Measurements from ENCODE around the gene FALEC. TPM values are rescaled to one million over a fixed set of nuclear protein-coding genes. Genes with fewer than 3 reads are reported as not detected.

FALEC gene
- total RNA-seq, 1 donor from 2014 or later = 0.43 TPM

DNA sequence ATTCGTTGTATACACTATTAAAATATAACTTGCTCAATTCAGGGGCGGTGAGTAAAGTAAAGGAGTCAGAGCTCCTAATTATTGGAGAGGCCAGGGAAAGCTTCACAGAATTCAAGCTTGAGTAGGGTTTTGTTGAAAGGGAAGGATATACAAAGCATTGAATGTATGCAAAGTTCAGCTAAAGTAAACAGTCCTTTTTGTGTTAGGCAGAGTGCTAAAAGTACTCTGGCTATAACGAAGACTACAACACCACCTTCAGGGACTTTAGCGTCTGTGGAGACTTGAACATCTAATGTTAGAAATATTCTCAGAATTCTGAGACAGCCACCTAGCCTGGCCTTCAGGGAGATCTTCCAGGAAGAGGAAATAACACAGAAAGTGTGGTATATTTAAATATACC is 1.1 kb downstream of the FALEC start:
- no peak for TF ChIP-seq EZH2 (IDR thresholded peaks at IDR 0.05; ENCODE audit: insufficient read depth, low read length)
- TF ChIP-seq, protein P1, sequence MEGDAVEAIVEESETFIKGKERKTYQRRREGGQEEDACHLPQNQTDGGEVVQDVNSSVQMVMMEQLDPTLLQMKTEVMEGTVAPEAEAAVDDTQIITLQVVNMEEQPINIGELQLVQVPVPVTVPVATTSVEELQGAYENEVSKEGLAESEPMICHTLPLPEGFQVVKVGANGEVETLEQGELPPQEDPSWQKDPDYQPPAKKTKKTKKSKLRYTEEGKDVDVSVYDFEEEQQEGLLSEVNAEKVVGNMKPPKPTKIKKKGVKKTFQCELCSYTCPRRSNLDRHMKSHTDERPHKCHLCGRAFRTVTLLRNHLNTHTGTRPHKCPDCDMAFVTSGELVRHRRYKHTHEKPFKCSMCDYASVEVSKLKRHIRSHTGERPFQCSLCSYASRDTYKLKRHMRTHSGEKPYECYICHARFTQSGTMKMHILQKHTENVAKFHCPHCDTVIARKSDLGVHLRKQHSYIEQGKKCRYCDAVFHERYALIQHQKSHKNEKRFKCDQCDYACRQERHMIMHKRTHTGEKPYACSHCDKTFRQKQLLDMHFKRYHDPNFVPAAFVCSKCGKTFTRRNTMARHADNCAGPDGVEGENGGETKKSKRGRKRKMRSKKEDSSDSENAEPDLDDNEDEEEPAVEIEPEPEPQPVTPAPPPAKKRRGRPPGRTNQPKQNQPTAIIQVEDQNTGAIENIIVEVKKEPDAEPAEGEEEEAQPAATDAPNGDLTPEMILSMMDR (IDR thresholded peaks at IDR 0.05; ENCODE audit: insufficient read depth, low read depth, low read length) = no peak
- Histone ChIP-seq H2AFZ (ENCODE audit: low read depth, low read length) (peak overlapping the region; percentile 59), H3K4me2 (ENCODE audit: low read length) (peak overlapping the region; percentile 94), H3K27ac (ENCODE audit: low read depth, low read length) (no peak overlapping the region), H3K36me3 (ENCODE audit: insufficient read depth, low read length) (no peaks in the 10 kb centered on the region), H4K20me1 (ENCODE audit: insufficient read depth, low read length) (no peaks in the 10 kb centered on the region), H3K9me3 (ENCODE audit: insufficient read depth, low read depth, low read length) (no peaks in the 10 kb centered on the region), H3K4me1 (ENCODE audit: insufficient read depth, low read length) (peaks cover 4% of the 10 kb centered on the region), H3K79me2 (ENCODE audit: insufficient read depth, low read length) (peaks cover 3% of the 10 kb centered on the region), H3K4me3 (ENCODE audit: insufficient read depth, low read depth, low read length) (peak overlapping the region; percentile 70), H3K9ac (ENCODE audit: low read length) (peak overlapping the region; percentile 81), H3K27me3 (ENCODE audit: insufficient read depth, low read length) (no peaks in the 10 kb centered on the region)
- H3K27me3 Mint-ChIP-seq (ENCODE audit: low read depth, unreplicated experiment) = no peaks in the 10 kb centered on the region
- DNase-seq (ENCODE audit: low read depth) (no peak), FAIRE-seq (no peak)
- H3K36me3 Mint-ChIP-seq (ENCODE audit: low read depth, unreplicated experiment) = peaks cover 11% of the 10 kb centered on the region
- H3K4me1 Mint-ChIP-seq (ENCODE audit: low read depth, unreplicated experiment) = peaks cover 11% of the 10 kb centered on the region
- no peak overlapping the region for H3K27ac Mint-ChIP-seq (ENCODE audit: unreplicated experiment)
- H3K4me3 Mint-ChIP-seq (ENCODE audit: unreplicated experiment) = peak overlapping the region; percentile 86
- H3K9me3 Mint-ChIP-seq (ENCODE audit: unreplicated experiment) = no peaks in the 10 kb centered on the region

DNA sequence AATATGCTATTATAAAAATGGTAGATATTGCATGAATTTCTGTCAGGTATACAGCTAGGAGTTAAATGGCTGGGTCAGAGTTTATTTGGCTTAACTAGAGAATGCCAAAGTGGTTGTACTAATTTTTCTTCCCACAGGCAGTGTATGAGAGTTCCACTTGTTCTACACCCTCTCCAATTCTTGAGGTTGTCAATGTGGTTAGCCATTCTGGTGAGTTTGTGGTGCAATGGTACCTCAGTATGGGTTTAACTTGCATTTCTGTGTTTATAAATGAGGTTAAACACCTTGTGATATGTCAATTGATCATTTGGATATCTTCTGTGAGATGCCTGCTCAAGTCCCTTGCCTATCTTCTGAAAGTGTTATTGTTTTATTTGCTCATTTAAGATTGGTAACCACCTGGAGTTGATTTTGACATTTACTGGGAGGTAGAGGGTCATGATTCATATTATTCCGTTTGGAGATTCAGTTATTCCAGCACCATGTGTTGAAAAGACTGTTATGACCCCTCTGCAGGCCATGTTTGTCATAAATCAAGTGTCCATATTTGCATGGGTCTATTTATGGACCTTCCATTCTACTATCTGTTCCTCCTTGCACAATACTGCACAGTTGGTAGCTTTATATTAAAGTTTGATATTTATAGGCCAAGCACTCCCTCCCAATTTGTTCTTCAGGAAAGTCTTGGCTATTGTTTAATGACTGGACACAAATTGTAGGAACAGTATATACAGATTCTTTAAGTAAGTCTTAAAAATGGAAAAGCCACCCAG is 5.8 kb downstream of the FALEC start:
- no peaks in the 10 kb centered on the region for H3K27me3 Mint-ChIP-seq (ENCODE audit: low read depth, unreplicated experiment)
- H3K27ac Mint-ChIP-seq (ENCODE audit: unreplicated experiment) = no peak overlapping the region
- H3K4me3 Mint-ChIP-seq (ENCODE audit: unreplicated experiment) = no peak overlapping the region
- H3K9me3 ChIP-seq (ENCODE audit: insufficient read depth, low read depth, low read length) = no peaks in the 10 kb centered on the region
- no peaks in the 10 kb centered on the region for H3K27me3 ChIP-seq (ENCODE audit: insufficient read depth, low read length)
- no peaks in the 10 kb centered on the region for H3K79me2 ChIP-seq (ENCODE audit: insufficient read depth, low read length)
- peaks cover 3% of the 10 kb centered on the region for H3K4me1 Mint-ChIP-seq (ENCODE audit: low read depth, unreplicated experiment)
- no peaks in the 10 kb centered on the region for H3K36me3 Mint-ChIP-seq (ENCODE audit: low read depth, unreplicated experiment)
- H3K4me1 ChIP-seq (ENCODE audit: insufficient read depth, low read length) = peaks cover 2% of the 10 kb centered on the region
- no peak for TF ChIP-seq EZH2 (IDR thresholded peaks at IDR 0.05; ENCODE audit: insufficient read depth, low read length)
- TF ChIP-seq, protein P1 (IDR thresholded peaks at IDR 0.05; ENCODE audit: insufficient read depth, low read depth, low read length) = no peak
- no peak overlapping the region for H3K4me2 ChIP-seq (ENCODE audit: low read length)
- no peak overlapping the region for H3K9ac ChIP-seq (ENCODE audit: low read length)
- DNase-seq (ENCODE audit: low read depth) (no peak), FAIRE-seq (no peak)
- no peaks in the 10 kb centered on the region for H3K36me3 ChIP-seq (ENCODE audit: insufficient read depth, low read length)
- H4K20me1 ChIP-seq (ENCODE audit: insufficient read depth, low read length) = no peaks in the 10 kb centered on the region
- no peak overlapping the region for H3K4me3 ChIP-seq (ENCODE audit: insufficient read depth, low read depth, low read length)
- no peak overlapping the region for H2AFZ ChIP-seq (ENCODE audit: low read depth, low read length)
- no peak overlapping the region for H3K27ac ChIP-seq (ENCODE audit: low read depth, low read length)
- H3K9me3 Mint-ChIP-seq (ENCODE audit: unreplicated experiment) = peaks cover 2% of the 10 kb centered on the region

DNA sequence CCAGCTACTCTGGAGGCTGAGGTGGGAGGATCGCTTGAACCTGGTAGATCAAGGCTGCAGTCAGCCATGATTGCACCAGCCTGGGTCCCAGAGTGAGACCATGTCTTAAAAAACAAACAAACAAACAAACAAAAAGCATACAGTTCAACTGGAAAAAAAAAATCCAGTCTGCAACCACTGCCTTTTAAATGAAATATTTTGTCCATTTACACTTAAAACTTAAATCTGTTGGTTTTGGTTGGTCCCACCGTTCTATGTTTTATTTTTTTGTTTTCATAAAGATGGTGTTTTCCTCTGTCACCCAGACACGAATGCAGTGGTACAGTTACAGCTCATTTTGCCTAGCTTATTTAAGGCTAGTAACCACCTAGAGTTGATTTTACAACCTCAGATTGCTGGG is 9.8 kb downstream of the FALEC start:
- no peaks in the 10 kb centered on the region for H3K9me3 ChIP-seq (ENCODE audit: insufficient read depth, low read depth, low read length)
- H3K27me3 ChIP-seq (ENCODE audit: insufficient read depth, low read length) = no peaks in the 10 kb centered on the region
- no peak overlapping the region for H3K9ac ChIP-seq (ENCODE audit: low read length)
- FAIRE-seq (no peak), DNase-seq (ENCODE audit: low read depth) (no peak)
- Mint-ChIP-seq H3K9me3 (ENCODE audit: unreplicated experiment) (peaks cover 2% of the 10 kb centered on the region), H3K36me3 (ENCODE audit: low read depth, unreplicated experiment) (no peaks in the 10 kb centered on the region), H3K27ac (ENCODE audit: unreplicated experiment) (no peak overlapping the region), H3K4me3 (ENCODE audit: unreplicated experiment) (no peak overlapping the region), H3K27me3 (ENCODE audit: low read depth, unreplicated experiment) (no peaks in the 10 kb centered on the region), H3K4me1 (ENCODE audit: low read depth, unreplicated experiment) (peaks cover 7% of the 10 kb centered on the region)
- H3K4me1 ChIP-seq (ENCODE audit: insufficient read depth, low read length) = peaks cover 15% of the 10 kb centered on the region
- H3K4me3 ChIP-seq (ENCODE audit: insufficient read depth, low read depth, low read length) = no peak overlapping the region
- no peak overlapping the region for H3K27ac ChIP-seq (ENCODE audit: low read depth, low read length)
- TF ChIP-seq, protein P1 (IDR thresholded peaks at IDR 0.05; ENCODE audit: insufficient read depth, low read depth, low read length) = no peak
- no peak for TF ChIP-seq EZH2 (IDR thresholded peaks at IDR 0.05; ENCODE audit: insufficient read depth, low read length)
- no peak overlapping the region for H3K4me2 ChIP-seq (ENCODE audit: low read length)
- H4K20me1 ChIP-seq (ENCODE audit: insufficient read depth, low read length) = no peaks in the 10 kb centered on the region
- no peaks in the 10 kb centered on the region for H3K36me3 ChIP-seq (ENCODE audit: insufficient read depth, low read length)
- H3K79me2 ChIP-seq (ENCODE audit: insufficient read depth, low read length) = no peaks in the 10 kb centered on the region
- no peak overlapping the region for H2AFZ ChIP-seq (ENCODE audit: low read depth, low read length)
